OCI-LY3 (cell line): ENCODE data around the gene DMRT1.

Source experiments
- EZH2phosphoT487 ChIP-seq: fragments of 200-600 bp; shearing (Covaris generic); IDR thresholded peaks from 2 replicates; pipeline ENCODE4 v1.6.1; 2018; ENCODE audit warnings: antibody characterized with exemption, mixed run types, low read depth
- TF ChIP-seq, protein P1 (sequence below): fragments of 200-600, 300-600 bp; sonication (generic); IDR thresholded peaks from 2 replicates; pipeline ENCODE4 v1.5.1; 2014; ENCODE audit warnings: antibody characterized with exemption, low read length, low read depth

DNA sequence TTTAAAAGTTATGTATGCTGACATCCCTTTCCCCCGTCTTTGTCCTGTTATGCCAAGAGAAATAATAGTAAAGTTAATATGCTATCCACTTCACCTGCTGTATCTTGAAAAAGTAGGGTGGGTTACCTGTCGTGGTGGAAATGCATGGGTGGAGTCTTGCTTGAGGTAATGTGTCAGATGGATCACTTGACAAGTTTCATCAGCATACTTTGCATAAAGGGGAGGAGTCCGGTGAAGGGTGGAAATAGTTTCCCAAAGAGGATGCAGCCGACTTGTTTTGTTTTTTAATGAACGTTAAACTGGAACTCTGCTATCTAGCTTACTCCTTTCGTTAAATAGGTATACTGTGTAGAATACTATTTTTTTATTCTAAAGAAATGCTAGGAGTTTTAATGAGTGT is 125.9 kb downstream of the DMRT1 start:
- TF ChIP-seq, protein P1, sequence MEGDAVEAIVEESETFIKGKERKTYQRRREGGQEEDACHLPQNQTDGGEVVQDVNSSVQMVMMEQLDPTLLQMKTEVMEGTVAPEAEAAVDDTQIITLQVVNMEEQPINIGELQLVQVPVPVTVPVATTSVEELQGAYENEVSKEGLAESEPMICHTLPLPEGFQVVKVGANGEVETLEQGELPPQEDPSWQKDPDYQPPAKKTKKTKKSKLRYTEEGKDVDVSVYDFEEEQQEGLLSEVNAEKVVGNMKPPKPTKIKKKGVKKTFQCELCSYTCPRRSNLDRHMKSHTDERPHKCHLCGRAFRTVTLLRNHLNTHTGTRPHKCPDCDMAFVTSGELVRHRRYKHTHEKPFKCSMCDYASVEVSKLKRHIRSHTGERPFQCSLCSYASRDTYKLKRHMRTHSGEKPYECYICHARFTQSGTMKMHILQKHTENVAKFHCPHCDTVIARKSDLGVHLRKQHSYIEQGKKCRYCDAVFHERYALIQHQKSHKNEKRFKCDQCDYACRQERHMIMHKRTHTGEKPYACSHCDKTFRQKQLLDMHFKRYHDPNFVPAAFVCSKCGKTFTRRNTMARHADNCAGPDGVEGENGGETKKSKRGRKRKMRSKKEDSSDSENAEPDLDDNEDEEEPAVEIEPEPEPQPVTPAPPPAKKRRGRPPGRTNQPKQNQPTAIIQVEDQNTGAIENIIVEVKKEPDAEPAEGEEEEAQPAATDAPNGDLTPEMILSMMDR = no peak
- no peak for TF ChIP-seq EZH2phosphoT487
